Measurements from ENCODE around the gene LMBR1. TPM values are rescaled to one million over a fixed set of nuclear protein-coding genes. Genes with fewer than 3 reads are reported as not detected.

The LMBR1 gene
- total and polyA plus RNA-seq, 2 of the 13 experiments (the other 11 are each of a cell fraction or from before 2014, with no cell fraction given), result 20.9 to 39.6 TPM

DNA sequence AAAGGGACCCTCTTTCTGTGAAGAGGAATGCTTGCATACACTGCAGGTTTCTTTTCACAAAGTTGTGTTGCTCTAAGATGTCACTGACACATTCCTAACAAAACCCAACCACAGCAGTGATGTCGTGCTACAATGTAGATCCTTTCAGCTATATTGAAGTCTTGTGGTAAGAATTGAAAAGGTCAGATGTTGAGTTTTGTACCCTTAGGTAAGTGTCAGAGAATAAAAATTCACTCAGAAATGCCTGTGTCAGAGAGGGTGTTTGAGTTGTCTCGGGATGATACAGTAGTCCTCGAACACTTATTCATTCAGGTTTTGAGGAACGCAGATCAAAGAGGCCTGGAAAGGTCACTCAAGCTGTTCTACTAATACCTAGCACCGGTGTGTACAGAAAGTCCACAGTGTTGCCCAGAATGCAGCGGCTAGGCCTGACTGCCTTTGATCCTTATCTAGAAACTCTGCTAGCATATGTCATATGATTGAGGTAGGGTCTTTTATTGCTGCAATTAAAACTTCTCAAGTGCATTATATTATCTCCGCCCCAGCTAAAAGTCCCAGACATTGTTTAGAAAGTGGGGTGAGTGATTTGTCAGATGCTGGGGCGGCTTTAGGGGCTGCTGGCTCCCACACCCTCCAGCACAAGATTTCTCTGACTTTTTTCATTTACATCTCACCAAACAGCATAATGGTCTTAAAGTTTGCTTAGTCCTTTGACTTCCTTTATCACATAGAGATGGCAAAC is 226.4 kb downstream of the LMBR1 start (continued):
- TF ChIP-seq, protein P1, sequence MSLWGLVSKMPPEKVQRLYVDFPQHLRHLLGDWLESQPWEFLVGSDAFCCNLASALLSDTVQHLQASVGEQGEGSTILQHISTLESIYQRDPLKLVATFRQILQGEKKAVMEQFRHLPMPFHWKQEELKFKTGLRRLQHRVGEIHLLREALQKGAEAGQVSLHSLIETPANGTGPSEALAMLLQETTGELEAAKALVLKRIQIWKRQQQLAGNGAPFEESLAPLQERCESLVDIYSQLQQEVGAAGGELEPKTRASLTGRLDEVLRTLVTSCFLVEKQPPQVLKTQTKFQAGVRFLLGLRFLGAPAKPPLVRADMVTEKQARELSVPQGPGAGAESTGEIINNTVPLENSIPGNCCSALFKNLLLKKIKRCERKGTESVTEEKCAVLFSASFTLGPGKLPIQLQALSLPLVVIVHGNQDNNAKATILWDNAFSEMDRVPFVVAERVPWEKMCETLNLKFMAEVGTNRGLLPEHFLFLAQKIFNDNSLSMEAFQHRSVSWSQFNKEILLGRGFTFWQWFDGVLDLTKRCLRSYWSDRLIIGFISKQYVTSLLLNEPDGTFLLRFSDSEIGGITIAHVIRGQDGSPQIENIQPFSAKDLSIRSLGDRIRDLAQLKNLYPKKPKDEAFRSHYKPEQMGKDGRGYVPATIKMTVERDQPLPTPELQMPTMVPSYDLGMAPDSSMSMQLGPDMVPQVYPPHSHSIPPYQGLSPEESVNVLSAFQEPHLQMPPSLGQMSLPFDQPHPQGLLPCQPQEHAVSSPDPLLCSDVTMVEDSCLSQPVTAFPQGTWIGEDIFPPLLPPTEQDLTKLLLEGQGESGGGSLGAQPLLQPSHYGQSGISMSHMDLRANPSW (CRISPR knock-in tag; IDR thresholded peaks at IDR 0.05; ENCODE audit: borderline replicate concordance), result no peak
- TF ChIP-seq GLI4 (CRISPR knock-in tag; IDR thresholded peaks at IDR 0.05; ENCODE audit: borderline replicate concordance), result no peak
- no peak for TF ChIP-seq ZNF746 (CRISPR knock-in tag; IDR thresholded peaks at IDR 0.05)
- TF ChIP-seq ZNF274 (CRISPR knock-in tag; IDR thresholded peaks at IDR 0.05), result no peak
- TF ChIP-seq ZNF451 (CRISPR knock-in tag; IDR thresholded peaks at IDR 0.05), result no peak
- TF ChIP-seq, protein P2, sequence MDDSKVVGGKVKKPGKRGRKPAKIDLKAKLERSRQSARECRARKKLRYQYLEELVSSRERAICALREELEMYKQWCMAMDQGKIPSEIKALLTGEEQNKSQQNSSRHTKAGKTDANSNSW (CRISPR knock-in tag; IDR thresholded peaks at IDR 0.05; ENCODE audit: borderline replicate concordance), result no peak
- TF ChIP-seq CBFB (CRISPR knock-in tag; IDR thresholded peaks at IDR 0.05), result peak; percentile 37; the same call in 1 of the 2 replicates
- TF ChIP-seq, protein P3, sequence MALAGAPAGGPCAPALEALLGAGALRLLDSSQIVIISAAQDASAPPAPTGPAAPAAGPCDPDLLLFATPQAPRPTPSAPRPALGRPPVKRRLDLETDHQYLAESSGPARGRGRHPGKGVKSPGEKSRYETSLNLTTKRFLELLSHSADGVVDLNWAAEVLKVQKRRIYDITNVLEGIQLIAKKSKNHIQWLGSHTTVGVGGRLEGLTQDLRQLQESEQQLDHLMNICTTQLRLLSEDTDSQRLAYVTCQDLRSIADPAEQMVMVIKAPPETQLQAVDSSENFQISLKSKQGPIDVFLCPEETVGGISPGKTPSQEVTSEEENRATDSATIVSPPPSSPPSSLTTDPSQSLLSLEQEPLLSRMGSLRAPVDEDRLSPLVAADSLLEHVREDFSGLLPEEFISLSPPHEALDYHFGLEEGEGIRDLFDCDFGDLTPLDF (CRISPR knock-in tag; IDR thresholded peaks at IDR 0.05), result no peak
- TF ChIP-seq ZMAT3 (CRISPR knock-in tag; conservative IDR thresholded peaks at IDR 0.05), result no peak
- TF ChIP-seq ZNF143 (CRISPR knock-in tag; IDR thresholded peaks at IDR 0.05), result no peak
- no peak for TF ChIP-seq JDP2 (CRISPR knock-in tag; IDR thresholded peaks at IDR 0.05; ENCODE audit: borderline replicate concordance)
- TF ChIP-seq, protein P4, sequence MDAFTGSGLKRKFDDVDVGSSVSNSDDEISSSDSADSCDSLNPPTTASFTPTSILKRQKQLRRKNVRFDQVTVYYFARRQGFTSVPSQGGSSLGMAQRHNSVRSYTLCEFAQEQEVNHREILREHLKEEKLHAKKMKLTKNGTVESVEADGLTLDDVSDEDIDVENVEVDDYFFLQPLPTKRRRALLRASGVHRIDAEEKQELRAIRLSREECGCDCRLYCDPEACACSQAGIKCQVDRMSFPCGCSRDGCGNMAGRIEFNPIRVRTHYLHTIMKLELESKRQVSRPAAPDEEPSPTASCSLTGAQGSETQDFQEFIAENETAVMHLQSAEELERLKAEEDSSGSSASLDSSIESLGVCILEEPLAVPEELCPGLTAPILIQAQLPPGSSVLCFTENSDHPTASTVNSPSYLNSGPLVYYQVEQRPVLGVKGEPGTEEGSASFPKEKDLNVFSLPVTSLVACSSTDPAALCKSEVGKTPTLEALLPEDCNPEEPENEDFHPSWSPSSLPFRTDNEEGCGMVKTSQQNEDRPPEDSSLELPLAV (CRISPR knock-in tag; conservative IDR thresholded peaks at IDR 0.05; ENCODE audit: low read depth), result no peak
- TF ChIP-seq ZNF644 (CRISPR knock-in tag; IDR thresholded peaks at IDR 0.05; ENCODE audit: low read depth), result 0 out of 2 replicates have a peak, but pooled peaks have one; percentile 16
- TF ChIP-seq SRSF9 (IDR thresholded peaks at IDR 0.05; ENCODE audit: borderline replicate concordance, insufficient read depth, low read depth, low read length, poor library complexity, severe bottlenecking), result no peak
- TF ChIP-seq, protein P5, sequence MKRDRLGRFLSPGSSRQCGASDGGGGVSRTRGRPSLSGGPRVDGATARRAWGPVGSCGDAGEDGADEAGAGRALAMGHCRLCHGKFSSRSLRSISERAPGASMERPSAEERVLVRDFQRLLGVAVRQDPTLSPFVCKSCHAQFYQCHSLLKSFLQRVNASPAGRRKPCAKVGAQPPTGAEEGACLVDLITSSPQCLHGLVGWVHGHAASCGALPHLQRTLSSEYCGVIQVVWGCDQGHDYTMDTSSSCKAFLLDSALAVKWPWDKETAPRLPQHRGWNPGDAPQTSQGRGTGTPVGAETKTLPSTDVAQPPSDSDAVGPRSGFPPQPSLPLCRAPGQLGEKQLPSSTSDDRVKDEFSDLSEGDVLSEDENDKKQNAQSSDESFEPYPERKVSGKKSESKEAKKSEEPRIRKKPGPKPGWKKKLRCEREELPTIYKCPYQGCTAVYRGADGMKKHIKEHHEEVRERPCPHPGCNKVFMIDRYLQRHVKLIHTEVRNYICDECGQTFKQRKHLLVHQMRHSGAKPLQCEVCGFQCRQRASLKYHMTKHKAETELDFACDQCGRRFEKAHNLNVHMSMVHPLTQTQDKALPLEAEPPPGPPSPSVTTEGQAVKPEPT (CRISPR knock-in tag; IDR thresholded peaks at IDR 0.05; ENCODE audit: low read depth), result no peak
- TF ChIP-seq, protein P6, sequence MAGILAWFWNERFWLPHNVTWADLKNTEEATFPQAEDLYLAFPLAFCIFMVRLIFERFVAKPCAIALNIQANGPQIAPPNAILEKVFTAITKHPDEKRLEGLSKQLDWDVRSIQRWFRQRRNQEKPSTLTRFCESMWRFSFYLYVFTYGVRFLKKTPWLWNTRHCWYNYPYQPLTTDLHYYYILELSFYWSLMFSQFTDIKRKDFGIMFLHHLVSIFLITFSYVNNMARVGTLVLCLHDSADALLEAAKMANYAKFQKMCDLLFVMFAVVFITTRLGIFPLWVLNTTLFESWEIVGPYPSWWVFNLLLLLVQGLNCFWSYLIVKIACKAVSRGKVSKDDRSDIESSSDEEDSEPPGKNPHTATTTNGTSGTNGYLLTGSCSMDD (CRISPR knock-in tag; IDR thresholded peaks at IDR 0.05), result no peak
- no peak for TF ChIP-seq TARDBP (CRISPR knock-in tag; IDR thresholded peaks at IDR 0.05)
- no peak for TF ChIP-seq ZNF24 (IDR thresholded peaks at IDR 0.05)
- no peak for TF ChIP-seq ZSCAN21 (CRISPR knock-in tag; IDR thresholded peaks at IDR 0.05; ENCODE audit: borderline replicate concordance)
- no peak for TF ChIP-seq ZNF615 (CRISPR knock-in tag; IDR thresholded peaks at IDR 0.05; ENCODE audit: borderline replicate concordance)

Measured in HepG2 (cell line).